Left lung (tissue), 10 donors: ENCODE results near the gene TSR3. TPM values are rescaled to one million over a fixed set of nuclear protein-coding genes. Genes with fewer than 3 reads are reported as not detected.
A peak's percentile ranks its signal among the peaks of the same experiment; 100 is the strongest.
"Not testable (repeated sequence)": the region's sequence is repeated elsewhere in the genome, so short reads cannot be mapped to it uniquely, and the experiment has no call there.

Source experiments
- ATAC-seq: fragments of 200-7000 bp; cut with Tn5 transposase; one replicate; pipeline ENCODE4 v1.9.1; 2020; ENCODE audit warnings: moderate library complexity
- DNase-seq, 4 donors: peaks; one replicate each; pipeline ENCODE4 v3.0.0-alpha.2; 2013 to 2020
- H3K27ac ChIP-seq, 2 donors: fragments of 200-600 bp; sonication (generic) in 1 of 2; one replicate each; pipeline versions ENCODE4 v1.5.0 to v1.8.0; 2020 to 2021
- H3K27me3 ChIP-seq, 2 donors: fragments of 200-600 bp; sonication (generic) in 1 of 2; one replicate each; pipeline versions ENCODE4 v1.5.0 to v1.8.0; 2020 to 2021
- H3K36me3 ChIP-seq, 2 donors: fragments of 200-600 bp; sonication (generic) in 1 of 2; one replicate each; pipeline versions ENCODE4 v1.5.0 to v1.8.0; 2020 to 2021
- H3K4me1 ChIP-seq, 2 donors: fragments of 200-600 bp; one replicate each; pipeline ENCODE4 v1.8.0; 2021
- H3K4me3 ChIP-seq, 2 donors: fragments of 200-600 bp; sonication (generic) in 1 of 2; one replicate each; pipeline versions ENCODE4 v1.5.0 to v1.8.0; 2020 to 2021; ENCODE audit warnings: mild to moderate bottlenecking in 1 of 2
- H3K9me3 ChIP-seq, 2 donors: fragments of 200-600 bp; sonication (generic) in 1 of 2; one replicate each; pipeline versions ENCODE4 v1.5.0 to v1.8.0; 2020 to 2021
- intact Hi-C, 2 donors: fragments of 100-400 bp; cut with DNase I; formaldehyde crosslinking; loops; one replicate each; pipeline versions ENCODE4 v1.11.2 to v1.14.2; 2022
- polyA plus RNA-seq, 6 donors: library from polyadenylated mRNA; unstranded; fragments of 120-200 nt; gene quantifications; one replicate each; pipeline ENCODE4 v1.2.1, GENCODE V29; 2013; ENCODE audit not compliant: insufficient read length in 6 of 6
- total RNA-seq, 2 donors: library from RNA; stranded (reverse); fragmentation: NEBNext Ultra II Directional; extraction: Animal tissue kit (Norgen Biotek cat#: 25700); gene quantifications; one replicate each; pipeline ENCODE4 v1.2.1, GENCODE V29; 2021
- TF ChIP-seq, protein P1 (sequence below), 2 donors: fragments of 200-600 bp; sonication (generic) in 1 of 2; IDR thresholded peaks; one replicate each; pipeline versions ENCODE4 v1.5.0 to v1.8.0; 2021; ENCODE audit warnings: antibody characterized with exemption in 2 of 2
- donor health status: DM: no; HTN: yes; CAD: no.
- donor health status: DM: no; HTN: no; CAD: no.

The TSR3 gene
- total and polyA plus RNA-seq, 8 donors, result 33.6 to 57.0 (median 45.9) TPM

DNA sequence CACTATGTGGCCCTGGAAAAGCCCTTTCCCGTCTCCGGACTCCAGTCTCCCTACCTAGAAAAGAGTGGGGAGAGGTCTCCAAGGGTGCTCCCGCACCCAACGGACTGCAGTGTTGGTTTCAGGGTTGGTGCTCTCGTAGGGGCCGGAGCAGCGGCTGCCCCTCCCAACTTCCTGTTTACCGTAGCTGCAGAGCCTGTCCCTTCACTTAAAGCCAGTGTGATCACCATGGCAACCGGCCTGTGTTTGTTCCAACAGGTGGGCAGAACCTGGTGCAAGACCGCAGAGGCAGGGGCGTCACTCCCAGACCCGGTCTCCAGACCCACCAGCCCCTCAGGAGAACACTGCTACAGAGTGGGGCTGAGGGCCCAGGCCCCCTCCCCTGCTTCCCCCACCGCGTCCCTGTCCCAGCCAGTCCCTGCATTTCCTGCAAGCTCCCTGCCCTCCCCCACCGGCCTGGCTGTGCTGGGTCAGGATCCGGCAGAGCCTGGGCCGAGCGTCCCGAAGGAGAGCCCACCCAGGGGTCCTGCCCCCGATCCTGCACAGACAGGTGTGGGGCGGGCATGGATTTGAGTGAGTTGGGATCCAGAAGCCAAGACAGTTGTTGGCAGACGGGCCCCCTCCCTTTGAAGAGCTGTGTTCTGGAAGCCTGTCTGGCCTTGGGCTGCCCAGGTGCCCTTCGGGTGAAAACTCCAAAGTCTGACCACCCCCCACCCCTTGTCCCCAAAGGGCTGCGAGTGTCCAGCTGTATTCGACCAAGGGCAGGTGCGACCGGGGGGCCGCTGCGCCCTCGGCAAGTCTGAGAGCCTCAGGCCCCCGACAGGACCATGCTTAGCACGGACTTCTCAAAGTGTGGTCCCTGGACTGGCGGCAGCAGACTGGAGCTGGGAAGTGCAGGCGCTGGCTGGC, 19.7 kb downstream of the TSR3 start:
- Histone ChIP-seq H3K27me3 (peaks cover 34 to 66% of the 10 kb centered on the region in 2 donors), H3K36me3 (peaks cover 0 to 6% of the 10 kb centered on the region in 2 donors), H3K4me1 (peaks cover 5 to 37% of the 10 kb centered on the region in 2 donors), H3K27ac (peak overlapping the region in 1 of 2 donors; percentile 53), H3K9me3 (peaks cover 0 to 9% of the 10 kb centered on the region in 2 donors), H3K4me3 (peak overlapping the region; percentile 2 to 36)
- intact Hi-C loops, result no loop called here
- DNase-seq (peak in 3 of 4 donors; percentile 61 to 85 (median 78)), ATAC-seq (peak; percentile 67)
- TF ChIP-seq, protein P1, sequence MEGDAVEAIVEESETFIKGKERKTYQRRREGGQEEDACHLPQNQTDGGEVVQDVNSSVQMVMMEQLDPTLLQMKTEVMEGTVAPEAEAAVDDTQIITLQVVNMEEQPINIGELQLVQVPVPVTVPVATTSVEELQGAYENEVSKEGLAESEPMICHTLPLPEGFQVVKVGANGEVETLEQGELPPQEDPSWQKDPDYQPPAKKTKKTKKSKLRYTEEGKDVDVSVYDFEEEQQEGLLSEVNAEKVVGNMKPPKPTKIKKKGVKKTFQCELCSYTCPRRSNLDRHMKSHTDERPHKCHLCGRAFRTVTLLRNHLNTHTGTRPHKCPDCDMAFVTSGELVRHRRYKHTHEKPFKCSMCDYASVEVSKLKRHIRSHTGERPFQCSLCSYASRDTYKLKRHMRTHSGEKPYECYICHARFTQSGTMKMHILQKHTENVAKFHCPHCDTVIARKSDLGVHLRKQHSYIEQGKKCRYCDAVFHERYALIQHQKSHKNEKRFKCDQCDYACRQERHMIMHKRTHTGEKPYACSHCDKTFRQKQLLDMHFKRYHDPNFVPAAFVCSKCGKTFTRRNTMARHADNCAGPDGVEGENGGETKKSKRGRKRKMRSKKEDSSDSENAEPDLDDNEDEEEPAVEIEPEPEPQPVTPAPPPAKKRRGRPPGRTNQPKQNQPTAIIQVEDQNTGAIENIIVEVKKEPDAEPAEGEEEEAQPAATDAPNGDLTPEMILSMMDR (IDR thresholded peaks at IDR 0.05), result no peak

DNA sequence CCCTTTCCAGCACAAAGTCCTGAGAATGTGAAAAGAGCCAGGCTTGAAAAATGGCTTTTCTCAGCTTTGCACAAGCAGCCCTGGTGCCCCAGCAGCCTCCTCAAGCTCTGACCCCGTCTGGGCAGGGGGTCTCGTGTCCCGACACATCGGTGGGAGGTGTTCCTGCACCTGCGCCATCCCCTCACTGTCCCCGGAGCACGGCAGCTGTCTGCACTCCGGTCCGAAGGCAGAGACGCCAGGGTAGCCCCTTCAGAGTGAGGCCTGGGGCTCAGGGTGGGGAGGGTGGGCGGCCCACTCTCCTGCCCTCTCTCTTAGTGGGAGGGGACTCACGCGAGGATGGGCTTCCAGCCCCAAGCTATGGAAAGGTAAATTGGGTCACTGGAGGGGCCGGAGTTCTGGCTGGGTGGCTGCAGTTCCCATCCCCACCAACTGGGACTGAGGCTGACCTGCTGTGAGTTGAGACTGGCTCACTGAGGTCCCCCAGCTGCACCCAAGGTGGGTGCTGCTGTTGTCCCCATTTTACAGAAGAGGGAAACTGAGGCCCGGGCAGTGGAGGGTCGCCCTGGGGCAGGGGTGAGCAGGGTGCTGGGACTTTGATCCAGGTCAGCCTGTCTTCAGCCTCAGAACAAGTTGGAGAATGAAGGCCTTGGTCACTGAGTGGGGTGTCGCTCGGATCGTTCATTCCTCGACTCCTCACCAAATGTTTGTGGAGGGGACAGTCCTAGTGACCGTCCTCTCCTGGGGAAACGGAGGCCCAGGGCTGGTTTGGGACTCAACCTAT, 20.6 kb downstream of the TSR3 start:
- H3K36me3 ChIP-seq, result peaks cover 0 to 14% of the 10 kb centered on the region in 2 donors
- intact Hi-C loops, result no loop called here
- no peak for DNase-seq
- TF ChIP-seq, protein P1 (IDR thresholded peaks at IDR 0.05), result no peak
- H3K4me3 ChIP-seq, result peak overlapping the region in 1 of 2 donors; percentile 36
- peaks cover 34 to 58% of the 10 kb centered on the region in 2 donors for H3K27me3 ChIP-seq
- H3K27ac ChIP-seq, result peak overlapping the region in 1 of 2 donors; percentile 53
- peaks cover 0 to 9% of the 10 kb centered on the region in 2 donors for H3K9me3 ChIP-seq
- H3K4me1 ChIP-seq, result peaks cover 5 to 37% of the 10 kb centered on the region in 2 donors
- no peak for ATAC-seq

DNA sequence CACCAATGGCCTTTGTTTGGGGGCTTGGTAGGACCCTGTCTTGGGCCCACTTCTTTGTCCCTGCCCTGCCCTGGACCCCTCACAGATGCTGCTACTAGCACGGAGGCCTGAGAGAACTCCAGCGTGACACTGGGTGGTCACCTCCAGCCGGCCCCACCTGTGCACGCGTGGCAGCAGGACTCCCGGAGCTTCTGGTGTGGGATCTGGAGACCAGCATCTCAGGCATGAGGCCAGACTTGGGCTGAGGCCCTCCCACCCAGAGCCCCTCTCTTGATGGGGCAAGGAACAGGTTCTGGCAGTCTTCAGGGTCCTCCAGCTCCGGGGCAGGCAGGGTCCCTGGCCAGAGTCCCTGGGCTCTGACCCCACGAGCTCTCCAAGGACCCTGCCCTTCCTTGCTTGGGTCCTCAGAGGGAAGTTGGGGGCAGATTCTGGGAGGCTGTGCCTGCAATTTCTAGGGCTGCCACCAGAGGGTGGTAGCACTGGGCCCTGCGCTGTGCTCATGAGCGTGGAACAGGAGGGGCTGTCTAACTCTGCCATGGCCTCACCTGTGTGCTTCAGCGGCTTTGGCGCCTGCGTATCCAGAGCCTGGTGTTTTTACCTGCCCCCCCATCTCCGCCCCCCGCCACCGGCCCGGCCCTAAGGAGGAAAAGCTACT, 21.3 kb downstream of the TSR3 start:
- Histone ChIP-seq H3K36me3 (peaks cover 0 to 22% of the 10 kb centered on the region in 2 donors), H3K27me3 (peaks cover 34 to 50% of the 10 kb centered on the region in 2 donors), H3K4me3 (no peak overlapping the region), H3K9me3 (peaks cover 0 to 9% of the 10 kb centered on the region in 2 donors), H3K27ac (no peak overlapping the region), H3K4me1 (peaks cover 5 to 37% of the 10 kb centered on the region in 2 donors)
- ATAC-seq, result no peak
- intact Hi-C loops, result no loop called here
- TF ChIP-seq, protein P1 (IDR thresholded peaks at IDR 0.05), result peak; percentile 9 to 61
- DNase-seq, result no peak

DNA sequence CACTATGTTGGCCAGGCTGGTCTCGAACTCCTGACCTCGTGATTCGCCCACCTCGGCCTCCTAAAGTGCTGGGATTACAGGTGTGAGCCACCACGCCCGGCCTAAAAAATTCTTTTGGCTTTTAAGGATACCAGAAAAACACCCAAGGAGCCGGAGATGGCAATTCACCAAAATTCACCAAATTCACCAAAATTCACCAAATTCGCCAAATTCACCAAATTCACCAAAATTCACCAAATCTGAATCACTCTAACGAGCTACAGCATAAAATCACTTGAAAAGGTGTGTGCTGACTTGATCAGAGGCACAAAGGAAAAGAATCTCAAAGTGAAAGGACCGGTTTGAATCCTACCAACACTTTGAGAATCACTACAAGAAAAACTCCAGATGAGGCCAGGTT, 22.7 kb downstream of the TSR3 start:
- H3K27ac ChIP-seq, H3K4me3 ChIP-seq, H3K9me3 ChIP-seq, intact Hi-C loops, ATAC-seq, DNase-seq: not testable (repeated sequence)
- Histone ChIP-seq H3K27me3 (peaks cover 22 to 36% of the 10 kb centered on the region in 2 donors), H3K4me1 (peaks cover 3 to 30% of the 10 kb centered on the region in 2 donors), H3K36me3 (peaks cover 0 to 36% of the 10 kb centered on the region in 2 donors)

DNA sequence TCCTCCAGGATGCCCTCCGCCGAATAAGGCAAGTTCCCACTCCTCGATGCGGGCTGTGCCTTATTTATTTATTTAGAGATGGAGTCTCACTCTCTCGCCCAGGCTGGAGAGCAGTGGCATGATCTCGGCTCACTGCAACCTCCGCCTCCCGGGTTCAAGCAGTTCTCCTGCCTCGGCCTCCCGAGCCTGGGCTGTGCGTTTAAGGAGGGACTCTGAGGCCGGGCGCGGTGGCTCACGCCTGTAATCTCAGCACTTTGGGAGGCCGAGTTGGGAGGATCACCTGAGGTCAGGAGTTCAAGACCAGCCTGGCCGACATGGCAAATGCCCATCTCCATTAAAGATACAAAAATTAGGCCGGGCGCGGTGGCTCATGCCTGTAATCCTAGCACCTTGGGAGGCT, 23.5 kb downstream of the TSR3 start:
- peaks cover 13 to 28% of the 10 kb centered on the region in 2 donors for H3K27me3 ChIP-seq
- H3K36me3 ChIP-seq, result peaks cover 0 to 44% of the 10 kb centered on the region in 2 donors
- H3K27ac ChIP-seq, H3K9me3 ChIP-seq, H3K4me3 ChIP-seq, ATAC-seq, intact Hi-C loops, DNase-seq: not testable (repeated sequence)
- peaks cover 0 to 22% of the 10 kb centered on the region in 2 donors for H3K4me1 ChIP-seq
